ENCODE measurements around the gene SLC8A3.

SLC8A3 gene

DNA sequence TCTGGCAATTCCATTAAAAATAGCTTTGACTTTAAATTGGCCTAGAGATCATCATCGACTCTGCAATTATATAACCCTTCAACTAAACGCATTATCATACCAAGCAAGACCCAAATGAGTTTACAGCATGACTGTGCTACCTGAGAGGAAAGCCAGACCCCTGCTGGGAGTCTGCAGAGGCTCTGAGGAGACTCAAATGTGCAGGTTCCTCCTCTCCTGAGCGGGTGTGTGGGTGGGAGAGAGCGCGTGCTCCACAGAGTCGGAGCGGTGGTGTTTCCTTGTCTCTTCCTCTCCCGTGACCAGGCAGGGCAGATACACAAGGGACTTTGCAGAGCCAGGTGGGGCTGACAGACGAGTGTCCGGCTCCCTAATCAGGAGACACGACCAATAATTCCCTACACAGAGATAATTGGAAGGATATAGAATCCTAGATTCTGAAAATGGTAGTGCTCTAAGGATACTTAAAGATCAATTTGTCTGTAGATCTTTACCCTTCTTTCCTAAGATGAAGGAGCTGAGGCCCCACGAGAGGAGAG, 74.1 kb downstream of the SLC8A3 start:
- no peak for DNase-seq (ENCODE audit: low spot score)

DNA sequence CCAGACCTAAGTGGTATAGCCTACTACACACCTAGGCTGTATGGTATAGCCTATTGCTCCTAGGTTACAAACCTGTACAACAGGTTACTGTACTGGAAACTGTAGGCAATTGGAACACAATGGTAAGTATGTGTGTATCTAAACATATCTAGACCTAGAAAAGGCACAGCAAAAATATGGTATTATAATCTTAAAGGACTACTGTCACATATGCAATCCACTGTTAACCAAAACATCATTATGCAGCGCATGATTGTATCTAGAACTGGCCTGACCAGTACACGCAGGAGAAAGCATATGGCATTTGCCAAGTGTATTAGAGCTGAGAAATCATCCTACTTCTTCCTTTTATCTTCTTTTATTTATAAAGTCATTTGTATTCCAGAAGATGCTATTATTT, 75.5 kb downstream of the SLC8A3 start:
- no peak for DNase-seq (ENCODE audit: low spot score)

DNA sequence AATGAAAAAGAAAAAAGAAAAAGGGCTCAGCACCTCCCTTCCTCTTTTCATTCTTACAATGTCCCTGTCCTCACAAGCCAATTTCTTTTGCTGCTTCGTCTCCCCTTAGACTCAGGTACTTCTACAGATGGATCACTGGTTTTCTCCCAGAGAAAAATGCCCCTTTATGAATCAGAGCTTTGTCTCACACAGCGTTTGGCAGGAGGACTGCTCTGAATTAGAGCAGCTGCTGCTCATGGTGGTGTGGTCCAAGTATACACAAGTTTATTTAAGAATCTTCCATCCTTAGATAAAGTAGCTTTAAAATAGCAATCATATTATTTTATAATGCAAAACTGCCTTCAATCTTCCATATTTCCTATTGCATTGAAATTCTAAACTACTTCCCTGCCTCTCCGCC, 80.3 kb downstream of the SLC8A3 start:
- DNase-seq (ENCODE audit: low spot score) = no peak

DNA sequence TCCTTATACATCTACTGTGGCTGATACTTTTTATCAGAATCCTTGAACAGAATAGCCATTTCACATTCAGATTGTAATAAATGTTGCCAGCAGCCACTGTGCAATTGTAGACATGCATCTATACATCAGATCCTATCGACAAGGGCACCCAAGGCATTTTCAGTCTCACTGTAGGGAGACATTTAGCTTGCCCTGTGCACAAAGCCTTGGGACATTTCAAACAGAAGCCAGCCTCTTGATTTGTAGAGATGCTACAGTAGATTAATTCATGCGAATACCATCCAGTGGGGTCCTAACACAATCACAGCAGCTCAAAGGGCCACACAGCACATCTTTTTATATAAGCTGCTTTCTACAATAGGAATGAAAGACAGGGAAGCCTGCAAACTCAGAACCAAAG, 81.4 kb downstream of the SLC8A3 start:
- DNase-seq (ENCODE audit: low spot score) = no peak

DNA sequence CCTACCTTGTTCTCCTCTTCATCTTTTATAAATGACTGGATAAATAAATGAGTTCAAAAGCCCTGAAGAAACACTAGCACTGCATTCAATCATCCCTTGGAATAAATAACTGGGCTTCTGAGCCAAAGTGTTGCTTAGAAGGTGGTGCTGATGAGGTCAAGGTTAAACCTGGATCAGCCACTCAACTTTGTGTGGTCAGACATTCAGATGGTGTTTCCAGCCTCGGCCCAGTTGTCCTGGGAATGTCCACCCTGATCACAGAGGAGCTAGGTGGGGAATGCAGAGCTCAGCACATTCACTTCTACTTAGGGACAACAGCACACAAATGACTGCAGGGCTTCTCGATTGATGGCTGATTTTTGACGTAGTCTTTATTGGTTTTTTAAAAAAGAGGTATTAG, 88.7 kb downstream of the SLC8A3 start:
- DNase-seq (ENCODE audit: low spot score) = no peak

DNA sequence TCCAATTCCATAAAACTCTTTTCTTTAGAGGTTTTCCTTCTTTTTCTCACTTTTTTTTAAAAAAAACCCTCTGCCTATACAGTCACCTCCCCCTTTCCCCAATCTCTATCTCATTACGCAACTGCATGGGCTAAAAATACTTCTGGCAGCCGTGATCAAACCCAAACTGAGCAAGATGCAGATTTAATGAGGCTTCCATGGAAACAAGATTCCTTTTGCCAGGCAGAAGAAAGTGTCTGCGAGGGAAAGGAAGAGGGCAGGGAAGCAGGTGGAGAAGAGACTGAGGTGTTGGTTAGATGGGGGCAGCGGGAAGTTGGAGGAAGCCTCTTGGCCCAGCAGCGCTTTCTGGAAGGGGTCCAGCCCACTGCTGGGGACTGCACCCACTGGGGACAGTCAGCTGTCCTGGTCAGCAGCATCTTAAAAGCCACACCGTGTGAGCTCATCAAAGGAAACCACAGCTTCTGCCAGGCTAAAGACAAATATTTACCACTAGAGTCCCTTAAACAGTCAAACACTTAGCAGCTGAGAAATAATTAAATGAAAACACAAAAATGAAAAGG, 90.4 kb downstream of the SLC8A3 start:
- DNase-seq (ENCODE audit: low spot score) = no peak

DNA sequence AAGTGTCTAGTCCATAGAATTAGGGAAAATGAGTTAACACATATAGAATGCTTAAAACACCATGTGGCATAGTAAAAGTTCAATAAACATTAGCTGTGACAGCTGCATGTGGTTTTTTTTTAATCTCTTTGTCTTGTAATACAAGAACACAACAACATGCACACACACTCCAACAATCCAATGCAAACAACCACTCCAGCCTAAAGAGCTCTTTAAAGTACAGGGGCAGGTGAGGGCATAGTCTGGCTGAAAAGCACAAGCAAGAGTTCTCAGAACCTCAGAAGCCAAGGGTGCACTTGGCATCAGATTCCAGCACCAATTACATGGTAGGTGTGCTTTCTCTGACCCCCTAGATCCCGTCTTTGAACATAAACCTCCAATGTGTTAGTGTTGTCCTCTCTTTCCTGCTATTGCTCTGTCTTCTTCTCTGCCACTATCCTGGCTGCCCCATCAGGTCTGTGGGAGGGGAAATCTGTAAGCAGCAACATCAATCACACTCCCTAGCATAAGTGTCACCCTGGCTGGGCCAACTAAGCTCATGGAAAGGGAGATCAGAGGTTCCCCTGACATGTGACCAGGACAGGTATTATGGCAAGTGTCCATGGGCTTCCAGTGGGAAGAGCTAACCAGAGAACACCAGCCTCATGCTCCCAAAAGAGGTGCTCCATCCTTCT, 91.0 kb downstream of the SLC8A3 start:
- no peak for DNase-seq (ENCODE audit: low spot score)

DNA sequence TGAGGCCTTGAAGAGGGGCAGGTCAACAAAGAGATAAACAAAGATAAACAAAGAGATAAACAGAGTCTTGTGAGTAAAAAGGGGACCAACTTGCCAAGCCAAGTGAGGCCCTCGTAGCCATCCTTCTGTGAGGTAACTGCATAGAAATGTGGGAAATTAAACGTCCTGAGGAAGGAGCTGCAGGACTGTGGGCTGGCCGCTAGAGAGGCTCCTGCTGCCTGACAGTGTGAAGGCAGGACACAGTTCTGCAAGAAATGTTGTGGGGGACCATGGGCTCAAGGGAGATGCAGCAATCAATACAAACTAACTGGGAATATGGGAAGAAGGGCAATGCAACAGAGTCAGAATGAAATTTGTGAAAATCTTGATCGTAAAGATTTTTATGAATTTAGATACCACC, 91.9 kb downstream of the SLC8A3 start:
- peak; percentile 28 for DNase-seq (ENCODE audit: low spot score)

DNA sequence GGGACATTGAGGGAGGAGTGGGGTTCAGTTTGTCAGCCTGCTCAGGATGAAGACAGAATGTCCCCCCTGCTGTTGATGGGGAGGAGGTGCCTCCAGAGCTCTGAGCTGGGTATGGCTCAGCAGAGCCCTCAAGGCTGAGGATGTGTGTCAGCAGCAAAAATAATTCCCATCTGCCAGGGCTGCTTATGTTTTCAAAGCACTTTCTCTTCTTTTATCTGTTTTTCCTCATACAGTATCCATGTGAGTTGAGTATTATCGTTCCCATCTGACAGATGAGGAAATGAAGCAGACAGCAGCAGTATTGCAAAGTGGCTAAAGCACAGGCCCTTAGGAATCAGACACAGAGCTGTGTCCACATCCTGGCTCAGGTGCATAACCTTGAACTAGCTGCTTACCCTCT, 94.1 kb downstream of the SLC8A3 start:
- no peak for DNase-seq (ENCODE audit: low spot score)

DNA sequence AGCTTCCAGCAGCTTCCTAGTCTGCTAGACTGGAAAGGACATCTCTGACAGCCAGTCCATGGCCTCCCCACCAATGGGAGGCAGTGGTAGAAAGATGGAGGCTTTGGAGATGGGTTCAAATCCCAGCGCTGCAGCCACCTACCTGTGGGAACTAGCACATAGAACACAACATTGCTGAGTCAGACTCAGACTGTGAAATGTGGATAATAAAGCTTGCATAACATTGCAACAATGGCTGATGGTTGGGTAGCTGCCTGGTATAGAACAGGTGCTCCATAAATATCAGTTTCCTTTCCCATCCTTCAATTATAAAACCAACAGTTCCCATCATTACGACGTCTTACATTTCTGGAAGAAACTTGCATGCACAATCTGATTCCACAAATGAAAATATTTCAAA, 94.6 kb downstream of the SLC8A3 start:
- DNase-seq (ENCODE audit: low spot score) = no peak

DNA sequence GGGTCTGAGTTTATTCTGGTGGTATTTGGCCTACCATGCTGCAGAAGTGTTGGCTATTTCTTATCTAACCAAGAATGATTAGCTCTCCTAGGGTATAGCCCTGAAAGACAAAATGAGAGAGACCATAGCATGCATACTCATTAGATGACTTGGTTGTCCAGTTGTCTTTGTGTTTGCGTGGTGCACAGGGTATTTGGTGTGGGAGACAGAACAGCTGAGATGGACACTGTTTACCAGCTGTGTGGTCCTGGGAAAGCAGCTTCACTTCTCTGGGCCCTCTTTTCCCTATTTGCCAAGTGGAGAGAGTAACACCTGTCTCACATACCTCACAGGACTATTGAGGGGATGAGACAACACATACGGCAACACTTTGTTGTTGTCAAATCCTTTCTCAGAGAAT, 95.6 kb downstream of the SLC8A3 start:
- DNase-seq (ENCODE audit: low spot score) = no peak

DNA sequence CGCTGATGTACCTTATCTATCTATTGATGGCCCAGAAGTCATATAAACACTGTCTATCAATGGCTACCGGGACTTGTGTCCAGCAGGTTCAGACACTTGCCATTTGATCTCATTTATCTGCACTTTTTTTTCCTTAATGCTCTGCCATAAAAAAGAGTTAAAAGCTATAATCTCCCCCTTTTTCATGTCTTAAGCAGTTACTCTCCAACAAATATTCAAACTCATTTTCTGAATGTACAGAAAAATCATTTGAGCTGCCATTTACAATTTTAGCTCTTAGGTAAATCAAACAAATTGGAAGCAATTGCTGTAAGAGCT, 101.4 kb downstream of the SLC8A3 start:
- DNase-seq (ENCODE audit: low spot score) = no peak

DNA sequence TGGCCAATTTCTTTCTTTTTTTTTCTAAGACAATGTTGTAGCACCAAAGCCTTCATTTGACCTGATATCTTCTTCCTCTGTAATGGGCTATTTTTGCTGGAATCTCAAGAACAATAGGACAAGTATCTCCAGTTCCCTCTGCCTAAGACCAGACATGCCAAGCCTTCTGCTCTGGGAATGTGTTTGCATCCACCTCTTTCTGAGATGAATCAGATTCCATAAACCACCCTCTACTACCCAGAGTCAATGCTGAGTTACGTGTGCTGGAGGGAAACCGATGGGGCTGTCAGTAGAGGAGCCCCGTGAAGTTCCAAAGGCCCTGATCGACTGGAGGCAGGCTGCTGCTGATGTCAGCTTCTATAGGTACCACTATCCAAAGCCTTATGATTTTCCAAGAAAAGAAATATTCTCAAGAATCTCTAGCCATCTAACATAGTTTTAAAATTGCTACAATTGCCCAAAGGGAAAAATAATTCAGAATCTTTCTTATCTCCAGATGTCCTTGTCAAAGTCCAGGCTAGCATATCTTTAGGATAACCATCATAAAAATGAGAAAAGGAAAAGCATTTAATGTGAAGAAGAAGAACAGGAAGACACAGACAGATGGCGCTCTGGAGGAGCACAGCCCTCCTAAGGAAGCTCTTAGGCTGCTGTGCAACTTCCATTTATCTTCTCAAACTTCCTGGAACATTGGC, 101.9 kb downstream of the SLC8A3 start:
- DNase-seq (ENCODE audit: low spot score) = peak; percentile 48

DNA sequence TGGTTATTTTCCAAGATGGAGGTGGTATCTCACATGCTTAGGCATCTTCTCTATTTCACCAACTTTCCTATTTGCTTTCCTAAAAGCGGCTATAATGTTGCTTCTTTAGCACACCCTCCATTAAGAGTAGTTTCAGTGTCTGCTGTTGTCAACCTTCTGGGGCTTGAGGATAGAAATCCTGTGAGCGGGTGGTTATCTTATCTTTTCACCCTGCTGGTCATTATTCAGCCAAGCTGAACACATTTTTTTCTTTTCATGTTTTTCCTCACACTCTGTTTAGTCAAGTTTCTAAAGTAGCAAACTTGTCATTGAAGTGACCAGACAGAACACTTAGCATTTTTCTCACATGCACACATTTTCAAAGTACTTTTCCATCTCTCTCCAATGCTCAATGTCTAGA, 104.5 kb downstream of the SLC8A3 start:
- no peak for DNase-seq (ENCODE audit: low spot score)

DNA sequence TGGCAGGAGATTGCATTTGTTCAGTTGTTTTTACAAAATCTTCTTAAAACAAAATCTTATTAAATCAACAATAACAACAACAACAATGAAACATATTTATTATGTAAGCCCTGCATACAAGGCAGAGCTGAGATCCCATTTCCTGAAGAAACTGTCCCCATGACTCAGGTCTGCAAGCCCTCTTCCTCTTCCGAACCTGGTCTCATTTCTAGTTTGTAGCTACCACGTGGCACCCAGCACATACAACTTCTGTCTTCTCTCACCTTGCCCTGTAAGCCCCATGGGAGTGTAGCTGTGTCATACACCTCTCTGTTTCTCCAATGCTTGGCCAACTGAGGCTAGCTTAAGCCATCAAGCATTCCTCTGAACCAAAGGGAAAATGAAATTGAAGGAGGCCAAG, 106.4 kb downstream of the SLC8A3 start:
- DNase-seq (ENCODE audit: low spot score) = no peak

DNA sequence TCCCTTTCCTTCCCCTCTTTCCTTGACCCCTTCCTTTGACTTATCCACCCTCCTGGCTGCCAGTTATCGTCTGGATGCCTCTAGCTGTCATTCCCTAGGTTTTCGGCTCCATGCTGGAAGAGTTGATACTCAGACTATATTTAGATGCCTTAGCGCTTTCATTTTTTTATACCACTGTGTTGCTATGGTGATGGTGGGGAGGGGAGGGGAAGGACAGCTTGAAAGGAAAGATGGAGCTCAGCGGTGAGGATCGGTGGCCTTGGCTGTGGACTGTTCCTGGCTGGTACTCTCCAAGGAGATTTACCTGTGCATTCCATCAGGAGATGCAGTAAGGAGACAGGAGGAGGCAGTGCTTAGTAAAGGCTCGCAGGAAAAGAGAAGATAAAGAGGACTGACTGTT, 108.7 kb downstream of the SLC8A3 start:
- DNase-seq (ENCODE audit: low spot score) = no peak

DNA sequence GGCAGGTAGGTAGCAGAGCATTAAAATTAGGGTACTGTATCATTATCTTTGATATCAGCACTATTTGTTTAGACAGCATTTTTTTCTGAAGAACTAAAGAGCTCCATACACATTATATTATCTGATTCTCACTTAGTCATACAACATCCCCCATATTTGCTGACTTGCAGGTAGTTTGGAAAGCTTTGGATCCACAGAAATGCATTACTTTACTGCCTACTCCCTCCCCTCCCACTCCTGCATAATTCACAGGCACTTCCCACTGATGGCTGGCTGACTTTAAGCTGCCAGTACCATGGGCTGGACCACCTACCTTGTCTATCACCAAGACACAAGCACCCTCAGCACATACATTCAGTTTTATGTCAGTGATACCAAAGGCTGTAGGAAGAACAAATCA, 110.4 kb downstream of the SLC8A3 start:
- DNase-seq (ENCODE audit: low spot score) = no peak

DNA sequence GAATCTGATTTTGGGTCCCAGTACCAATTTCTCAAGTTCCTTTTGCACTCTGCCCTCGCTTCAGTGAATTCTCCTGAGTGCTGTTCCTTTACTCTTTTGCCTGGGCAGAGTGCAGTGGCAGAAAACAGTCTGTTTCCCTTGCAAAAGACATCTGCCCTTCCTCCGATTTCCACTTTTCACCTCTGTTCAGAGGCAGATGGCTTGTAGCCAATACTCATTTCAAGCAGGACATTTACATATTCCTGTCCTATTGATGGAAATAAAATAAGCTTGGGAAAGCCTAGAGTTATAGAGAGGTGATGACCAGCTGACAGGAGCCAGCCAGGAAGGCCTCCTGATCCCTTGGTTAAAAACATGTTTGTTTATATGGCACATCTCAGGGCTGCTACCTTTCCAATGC, 111.0 kb downstream of the SLC8A3 start:
- DNase-seq (ENCODE audit: low spot score) = no peak

DNA sequence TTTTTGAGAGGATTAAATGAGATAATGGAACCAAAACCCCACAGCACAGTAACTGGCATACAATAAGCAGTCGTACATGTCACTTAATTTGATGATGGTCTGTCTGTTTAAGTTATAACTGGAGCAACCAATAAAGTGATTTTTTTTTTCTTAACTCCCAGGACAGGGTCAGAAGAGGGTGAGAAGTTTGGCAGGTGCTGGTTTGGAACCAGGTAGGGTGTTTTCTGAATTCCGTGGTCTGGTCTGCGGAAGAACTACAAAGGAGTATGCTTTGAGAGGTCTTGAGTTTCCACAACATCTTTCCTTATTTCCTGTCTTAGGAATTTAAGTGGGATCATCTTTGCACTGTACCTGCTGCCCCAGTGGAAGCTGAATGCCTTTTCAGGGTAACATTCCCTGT, 111.7 kb downstream of the SLC8A3 start:
- DNase-seq (ENCODE audit: low spot score) = no peak

DNA sequence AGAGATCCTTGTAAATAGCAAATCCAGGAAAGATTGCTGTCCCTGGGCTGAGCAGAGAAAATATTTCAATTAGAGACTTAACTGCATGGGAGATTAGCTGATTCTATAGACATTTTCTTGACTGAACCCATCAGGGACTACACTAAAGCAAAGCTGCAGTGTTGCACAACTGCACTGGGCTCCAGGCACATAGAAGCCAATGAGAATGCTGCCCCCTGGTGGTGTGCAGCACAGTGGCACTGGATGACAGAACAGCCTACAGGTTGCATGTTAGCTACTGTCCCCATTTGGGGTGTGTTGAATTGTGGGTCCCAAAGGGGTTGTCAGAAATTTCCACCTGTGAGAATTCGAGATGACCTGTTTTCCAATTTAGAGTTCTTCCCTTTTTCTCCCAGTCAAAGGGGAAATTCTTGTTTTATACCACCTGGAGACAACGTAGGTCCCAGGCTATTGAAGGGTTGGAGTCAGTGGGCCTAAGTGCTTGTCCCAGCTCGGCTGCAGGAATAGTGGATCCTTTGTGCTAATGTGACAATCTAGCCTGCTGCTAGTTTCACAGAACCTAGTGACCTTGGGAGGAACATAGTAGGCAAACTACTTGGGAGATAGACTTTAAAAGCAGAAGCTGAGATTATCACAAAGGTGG, 114.7 kb downstream of the SLC8A3 start:
- DNase-seq (ENCODE audit: low spot score) = peak; percentile 78

DNA sequence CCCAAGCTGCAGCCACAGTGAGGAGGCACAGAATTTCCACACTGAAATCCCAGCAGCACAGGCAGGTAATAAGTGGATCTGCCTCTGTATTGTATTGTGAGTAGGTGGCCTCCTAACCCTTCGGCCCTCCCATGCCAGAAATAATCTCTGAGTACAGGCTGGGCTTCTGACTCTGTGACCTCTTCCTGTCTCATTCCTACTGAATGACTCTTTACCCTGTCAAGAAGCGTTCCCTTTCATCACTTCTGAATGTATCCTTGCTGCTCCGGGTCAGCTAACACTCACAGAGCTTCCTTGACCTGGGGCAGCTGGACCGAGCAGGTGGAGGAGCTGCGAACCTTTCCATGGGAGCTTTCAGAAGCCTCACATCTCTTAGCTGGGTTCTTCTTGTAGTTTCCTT, 119.6 kb downstream of the SLC8A3 start:
- DNase-seq (ENCODE audit: low spot score) = no peak

DNA sequence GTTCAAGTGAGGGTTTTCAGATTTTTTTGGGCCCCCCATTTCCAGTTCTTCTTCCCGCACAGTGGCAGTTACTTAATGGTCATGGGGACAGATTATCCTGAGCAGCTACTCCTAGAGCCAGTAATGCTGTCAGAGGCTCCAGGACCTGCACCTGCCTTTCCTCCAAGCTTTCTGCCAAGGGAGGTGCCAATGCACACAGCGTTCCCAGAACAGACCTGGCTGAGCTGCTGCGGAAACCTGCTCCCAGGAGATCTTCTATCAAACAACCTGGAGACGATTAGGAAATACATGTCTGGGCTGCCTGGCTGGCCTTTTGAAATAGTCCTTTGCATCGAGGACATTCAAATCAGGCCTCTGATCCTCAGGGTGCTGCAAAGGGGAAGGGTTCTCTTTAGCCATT, 120.9 kb downstream of the SLC8A3 start:
- no peak for DNase-seq (ENCODE audit: low spot score)

DNA sequence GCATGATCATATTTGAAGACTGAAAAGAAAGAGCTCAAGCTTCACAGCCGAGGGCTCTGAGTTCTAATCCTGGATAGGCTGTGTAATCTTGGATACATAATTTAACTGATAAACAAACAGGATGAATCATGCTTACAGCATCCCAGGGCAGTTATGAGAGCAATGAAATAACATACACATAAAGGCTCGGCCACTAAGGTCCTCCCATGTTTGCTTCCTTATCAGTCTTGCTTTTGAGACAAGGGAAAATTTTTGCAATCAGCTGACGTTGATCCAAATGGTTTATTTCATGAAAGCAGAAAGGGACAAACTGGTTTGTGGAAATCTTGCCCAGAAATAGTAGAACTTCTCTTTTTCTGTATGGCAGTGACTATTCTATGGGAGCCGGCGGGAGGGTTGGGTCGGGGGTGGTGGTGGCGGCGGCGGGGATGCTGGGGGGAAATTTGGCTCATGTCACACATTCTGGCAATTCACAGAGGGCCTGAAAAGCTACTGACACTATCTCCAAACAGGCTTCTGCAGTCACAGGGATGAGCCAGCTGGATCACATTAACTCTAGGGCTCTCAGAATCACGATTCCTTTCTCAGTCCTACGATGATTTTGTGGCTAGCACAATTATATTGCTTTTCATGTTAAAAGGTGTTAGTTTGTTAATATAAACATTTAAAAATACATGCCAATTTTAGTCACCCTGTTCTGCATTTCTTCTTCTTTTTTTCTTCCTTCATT, 124.5 kb downstream of the SLC8A3 start:
- DNase-seq (ENCODE audit: low spot score) = no peak
